Cardiac atrium fibroblast (primary cell): Measurements from ENCODE around the gene PTEN. TPM values are rescaled to one million over a fixed set of nuclear protein-coding genes. Genes with fewer than 3 reads are reported as not detected.

ENCODE experiments used
- total RNA-seq: library from RNA; depleted of rRNA; stranded (reverse); fragments of >200 nt; gene quantifications from 2 replicates; pipeline ENCODE4 v1.2.3, GENCODE V29; 2015

The PTEN gene
- total RNA-seq = 51.5 and 57.9 TPM in 2 replicates

GRCh38 chr10:87863053-87863943 lies at the start of gene PTEN, which contains the start of gene KLLN:
Gene PTEN, plus strand, starts transcription at chr10:87863625. Its CDS starts 845 bp downstream, at chr10:87864470.
Gene KLLN, minus strand, starts transcription at chr10:87863533. Its CDS starts 1,046 bp downstream, at chr10:87862487.

GRCh38 chr10:87817609-87818504 lies 45.6 kb upstream of the PTEN start, which contains the start of gene ATAD1:
Gene ATAD1, minus strand, starts transcription at chr10:87818226. Its CDS starts 3,627 bp downstream, at chr10:87814599.

Other genes starting within 250 kb of the PTEN start
- gene PAPSS2, start 203.7 kb upstream of the PTEN start, total RNA-seq = 220 and 223 TPM in 2 replicates
- 25.1 and 26.4 TPM in 2 replicates for gene ATAD1, start 45.4 kb upstream of the PTEN start, total RNA-seq
- 0.54 and 0.97 TPM in 2 replicates for gene KLLN, start 92 bp upstream of the PTEN start, total RNA-seq